HG03175 (cell line): Measurements from ENCODE around the gene NTN3.
"Not testable (repeated sequence)": the region's sequence is repeated elsewhere in the genome, so short reads cannot be mapped to it uniquely, and the experiment has no call there.

Experiments used
- ATAC-seq: cut with Tn5 transposase; IDR thresholded peaks from one replicate; pipeline ENCODE4 v1.9.1; 2021; ENCODE audit warnings: mild to moderate bottlenecking, moderate library complexity; ENCODE audit not compliant: unreplicated experiment

Gene NTN3

GRCh38 chr16:2476741-2477140 is 5.6 kb downstream of the NTN3 start:
- no peak for ATAC-seq

DNA sequence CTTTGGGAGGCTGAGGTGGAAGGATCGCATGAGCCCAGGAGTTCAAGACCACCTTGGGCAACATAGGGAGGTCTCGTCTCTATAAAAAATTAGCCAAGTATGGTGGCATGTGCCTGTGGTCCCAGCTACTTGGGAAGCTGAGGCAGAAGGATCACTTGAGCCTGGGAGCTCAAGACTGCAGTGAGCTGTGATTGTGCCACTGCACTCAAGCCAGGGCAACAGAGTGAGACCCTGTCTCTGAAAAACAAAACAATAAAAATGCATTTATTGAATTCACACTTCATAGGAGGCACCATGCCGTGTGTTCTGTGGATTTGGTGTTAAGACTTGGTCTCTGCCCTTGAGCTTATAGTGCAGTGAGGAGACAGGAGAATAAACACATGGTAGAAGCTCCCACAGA is 6.2 kb downstream of the NTN3 start:
- no peak for ATAC-seq

GRCh38 chr16:2478279-2478678 is 7.2 kb downstream of the NTN3 start:
- no peak for ATAC-seq

- ATAC-seq: not testable (repeated sequence)
These were observed 8.9 kb downstream of the NTN3 start for GRCh38 chr16:2479996-2480395.

DNA sequence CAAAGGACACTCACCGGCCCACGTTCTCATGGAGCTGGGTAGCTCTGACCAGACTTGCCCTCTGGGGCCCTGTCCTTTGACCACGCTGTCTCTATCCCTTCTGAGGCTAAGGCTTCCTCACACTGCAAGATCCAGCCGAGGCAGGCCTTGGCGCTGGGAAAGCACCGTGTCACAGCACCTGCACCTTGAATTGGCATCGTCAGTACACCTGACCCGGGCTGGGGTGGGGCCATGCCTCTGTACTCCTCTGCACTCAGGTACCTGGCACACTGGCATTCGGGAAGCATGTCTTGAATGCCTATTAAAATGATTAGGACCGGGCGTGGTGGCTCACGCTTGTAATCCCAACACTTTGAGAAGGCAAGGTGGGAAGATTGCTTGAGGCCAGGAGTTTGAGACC is 9.9 kb downstream of the NTN3 start:
- no peak for ATAC-seq

DNA sequence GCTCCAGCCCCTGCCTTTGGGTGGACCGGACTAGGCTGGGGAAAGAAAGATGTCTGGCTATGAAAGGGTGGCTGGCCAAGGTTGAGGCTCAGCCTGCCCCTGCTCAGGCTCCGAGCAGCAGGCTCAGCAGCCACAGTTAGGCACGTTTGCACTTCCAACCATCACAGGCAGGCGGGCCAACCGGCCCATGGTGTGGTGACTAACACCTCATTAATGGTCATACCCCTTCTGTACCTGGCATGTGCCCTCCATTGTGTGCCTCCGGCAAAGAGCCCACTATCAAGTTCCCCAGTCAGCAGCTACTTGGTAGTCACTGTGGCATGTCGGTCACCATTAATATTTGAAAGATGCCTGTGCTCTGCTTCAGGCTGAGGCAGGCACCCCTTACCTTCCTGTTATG is 10.6 kb downstream of the NTN3 start:
- ATAC-seq: no peak

DNA sequence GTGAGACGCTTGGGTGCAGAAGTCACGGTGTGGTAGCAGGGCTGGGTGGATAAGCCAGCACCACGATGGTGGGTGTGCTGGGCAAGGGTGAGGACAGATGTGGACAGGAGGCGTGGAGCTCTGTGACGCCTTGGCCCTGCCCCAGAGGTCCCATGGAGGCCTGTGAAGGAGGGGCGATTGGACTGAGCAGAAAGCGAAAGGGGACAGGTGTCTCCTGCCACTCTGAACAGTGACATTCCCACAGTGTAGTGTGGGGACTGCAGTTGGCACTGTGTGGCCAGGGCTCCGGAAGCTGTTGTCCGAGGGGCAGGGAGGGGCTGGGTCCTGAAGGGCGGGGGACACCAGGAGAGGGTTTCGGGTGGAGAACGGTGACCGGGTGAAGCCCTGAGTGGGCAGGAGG is 11.2 kb downstream of the NTN3 start:
- ATAC-seq: no peak

GRCh38 chr16:2482708-2483534 is 11.8 kb downstream of the NTN3 start:
- no peak for ATAC-seq

GRCh38 chr16:2483939-2484897 is 13.1 kb downstream of the NTN3 start:
- ATAC-seq: no peak

DNA sequence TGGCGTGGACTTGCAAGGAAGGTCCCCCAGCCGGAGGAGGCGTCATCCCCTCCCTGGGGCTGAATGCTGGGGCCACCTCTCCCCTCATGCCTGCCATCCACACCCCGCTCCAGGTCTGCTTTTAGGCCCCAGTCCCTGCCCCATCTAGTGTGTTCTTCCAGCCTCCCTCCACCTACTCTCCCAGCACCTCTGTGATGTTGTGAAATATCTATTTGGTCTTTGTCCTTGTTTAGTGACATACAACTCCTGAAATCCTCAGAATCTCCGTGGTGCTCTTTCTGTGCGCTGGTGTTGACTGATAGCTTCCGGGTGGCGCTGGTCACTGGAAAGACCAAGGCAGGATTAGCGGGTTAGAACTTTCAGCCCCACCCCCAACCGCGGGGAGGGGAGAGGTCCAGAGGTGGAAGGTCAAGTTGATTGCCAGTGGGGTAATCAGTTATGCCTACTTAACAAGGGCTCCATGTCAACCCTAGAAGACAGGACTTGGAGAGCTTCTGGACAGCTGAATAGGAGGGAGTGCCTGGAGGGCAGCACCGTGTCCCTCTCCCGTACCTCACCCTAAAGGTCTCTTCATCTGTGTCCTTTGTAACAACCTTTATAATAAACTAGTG is 13.9 kb downstream of the NTN3 start:
- no peak for ATAC-seq

DNA sequence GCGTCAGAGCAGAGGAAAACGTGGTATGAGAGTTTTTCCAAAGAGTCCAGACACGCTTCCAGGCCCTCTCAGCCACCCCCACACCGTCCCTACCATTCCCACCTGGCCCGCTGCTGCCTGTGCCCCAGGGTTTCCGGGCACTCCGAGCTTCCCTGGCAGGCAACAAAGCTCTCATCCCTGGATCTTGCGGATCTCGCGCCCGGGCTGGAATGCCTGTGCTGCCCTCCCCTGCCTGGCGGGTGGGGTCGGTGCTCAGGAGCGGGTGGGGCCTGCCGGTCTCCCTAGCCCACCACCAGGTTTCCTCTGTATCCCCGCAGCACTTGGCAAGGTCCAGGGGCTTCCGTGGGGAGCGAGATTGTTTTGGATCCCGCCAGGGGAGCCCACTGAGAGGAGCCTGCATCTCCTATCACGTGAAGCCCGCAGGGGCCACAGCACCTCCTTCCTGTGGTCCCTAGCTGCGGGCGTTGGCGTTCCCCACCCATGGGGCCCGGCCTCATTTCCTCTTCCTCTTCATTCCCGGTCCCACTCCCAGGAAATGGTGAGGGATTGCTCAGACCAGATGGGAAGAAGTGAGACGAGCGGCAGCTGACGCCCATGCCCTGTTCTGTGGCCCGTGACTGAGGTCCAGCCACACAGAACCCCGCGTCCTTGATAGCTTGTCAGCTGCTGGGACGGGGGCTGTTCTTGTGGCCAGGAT is 14.9 kb downstream of the NTN3 start:
- ATAC-seq: no peak

DNA sequence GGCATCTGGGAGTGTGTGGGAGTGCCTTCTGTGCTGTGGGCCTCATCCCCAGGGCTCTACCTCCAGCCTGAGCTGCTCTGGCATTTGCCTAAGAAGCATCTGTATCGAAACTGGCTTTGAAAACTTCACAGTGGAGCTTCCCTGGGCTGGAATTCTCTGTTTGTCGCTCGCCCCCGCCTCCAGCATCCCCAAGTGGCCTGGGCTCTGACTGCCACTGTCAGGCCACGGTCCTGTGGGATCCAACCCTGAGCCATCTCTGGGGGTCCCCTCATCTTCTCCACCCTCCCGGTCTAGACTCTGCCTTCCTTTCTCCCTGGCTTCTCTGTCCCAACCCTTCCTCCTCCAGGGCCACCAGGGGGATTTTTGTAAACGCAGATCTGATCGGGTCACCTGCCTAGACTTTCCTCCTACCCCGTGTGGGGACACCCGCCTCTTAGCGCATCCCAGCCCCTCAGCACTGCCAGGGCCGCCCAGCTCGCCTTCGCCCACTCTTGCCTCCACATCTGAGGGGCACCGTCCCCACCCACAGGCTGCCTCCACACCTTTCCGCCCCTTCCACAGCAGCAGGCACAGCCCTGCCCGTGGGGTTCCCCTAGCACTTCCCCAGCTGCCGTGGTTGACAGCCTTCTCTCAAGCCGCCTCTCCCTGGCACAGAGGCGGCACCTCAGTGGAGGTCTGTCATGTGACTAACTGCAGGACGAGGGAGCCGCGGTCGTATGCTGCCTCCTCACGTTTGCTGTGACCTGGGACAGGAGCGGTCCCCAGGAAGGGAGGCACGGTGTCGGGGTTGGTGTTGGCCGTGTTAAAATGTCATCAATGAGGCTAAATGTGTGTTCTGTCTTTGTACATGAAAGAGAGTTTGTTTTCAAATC is 15.8 kb downstream of the NTN3 start:
- ATAC-seq: peak; percentile 61

- ATAC-seq: no peak
These were observed 16.4 kb downstream of the NTN3 start for GRCh38 chr16:2487517-2487842.

DNA sequence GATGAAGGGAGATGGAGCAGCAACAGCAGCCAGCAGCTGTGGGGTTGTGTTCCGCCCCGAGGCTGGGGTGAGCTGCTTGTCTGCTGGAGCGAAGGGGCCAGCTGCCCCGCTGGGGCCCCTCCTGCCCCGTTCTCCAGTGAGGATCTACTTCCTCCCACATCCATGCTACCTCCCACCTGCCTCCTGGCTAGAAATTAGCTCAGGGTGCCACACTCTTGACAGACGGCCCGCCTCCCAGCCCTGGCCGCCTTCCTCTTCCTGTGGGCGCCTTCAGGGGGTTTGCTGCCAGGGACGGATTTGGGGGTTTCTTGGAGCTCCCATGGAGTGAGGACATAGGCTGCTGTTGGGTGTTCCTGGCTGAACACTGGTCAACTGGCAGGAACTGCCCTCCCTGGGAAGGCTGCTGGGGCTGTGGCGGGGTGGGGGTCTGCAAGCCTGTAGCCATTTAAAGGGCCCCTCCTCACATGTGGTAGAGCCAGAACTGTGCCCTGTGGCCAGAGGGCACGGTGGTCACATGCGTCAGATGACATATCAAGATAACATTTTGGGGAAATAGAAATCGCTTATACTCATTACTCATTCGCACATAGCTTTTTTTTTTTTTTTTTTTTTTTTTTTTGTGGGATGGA is 16.9 kb downstream of the NTN3 start:
- no peak for ATAC-seq

GRCh38 chr16:2489581-2489980 is 18.5 kb downstream of the NTN3 start:
- ATAC-seq: no peak

DNA sequence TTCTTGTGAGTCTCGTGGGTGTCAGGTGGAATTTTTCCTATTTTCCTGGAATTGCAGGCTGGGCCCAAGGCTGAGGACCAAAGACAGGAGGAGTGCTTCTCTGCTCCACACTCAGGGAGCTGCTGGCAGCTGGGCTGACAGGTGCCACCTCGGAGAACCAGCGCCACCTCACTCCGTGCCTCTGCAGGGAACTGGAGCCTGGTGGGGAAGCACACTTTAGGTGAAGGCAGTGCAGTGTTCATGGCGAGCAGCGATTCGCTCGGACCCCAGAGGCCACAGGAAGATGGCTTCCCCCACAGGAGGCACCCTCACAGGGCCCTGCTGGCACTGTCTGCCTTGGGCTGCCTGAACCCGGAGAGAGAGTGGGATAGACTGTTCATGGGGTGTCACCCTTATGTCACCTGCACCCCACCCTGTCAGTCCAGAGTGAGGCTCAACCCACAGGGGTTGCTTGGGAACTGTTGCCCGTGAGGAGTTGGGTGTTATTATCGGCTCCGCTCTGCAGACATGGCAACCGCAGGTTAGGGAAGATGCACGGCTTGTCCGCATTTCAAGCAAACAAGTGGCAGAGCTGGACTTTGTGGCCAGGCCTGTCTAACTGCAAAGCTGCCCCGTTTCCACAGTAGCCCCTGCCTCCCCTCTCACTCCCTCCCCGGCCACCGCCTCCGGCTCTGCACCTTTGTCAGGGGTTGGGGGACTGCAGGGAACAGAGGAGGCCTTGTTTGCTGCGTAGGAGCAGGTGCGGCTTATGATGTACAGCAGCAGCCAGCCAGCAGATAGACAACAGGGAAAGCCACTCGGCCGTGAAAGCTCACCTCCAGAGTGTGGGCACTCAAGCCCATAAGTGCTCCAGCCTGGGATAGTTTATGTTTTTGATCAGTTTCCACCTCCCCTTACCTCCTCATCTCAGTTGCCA is 19.4 kb downstream of the NTN3 start:
- ATAC-seq: no peak

DNA sequence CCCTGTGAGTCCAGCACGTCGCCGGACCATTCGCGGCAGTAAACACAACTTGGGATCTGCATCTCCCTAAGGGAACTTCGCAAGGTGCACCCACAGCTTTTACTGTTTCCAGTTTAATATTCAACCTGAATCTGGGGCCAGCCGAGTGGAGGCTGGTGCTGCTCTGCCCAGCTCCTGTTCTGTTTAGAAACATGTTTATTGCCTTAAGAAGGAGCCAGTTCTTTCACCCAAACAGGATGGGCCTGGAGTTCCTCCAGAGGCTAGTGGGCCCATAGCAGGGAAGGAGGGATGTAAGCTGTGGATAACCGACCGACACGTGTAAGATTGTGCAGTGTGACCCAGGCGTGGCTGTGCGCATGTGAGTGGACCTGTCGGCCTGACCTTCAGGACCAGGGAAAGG is 21.2 kb downstream of the NTN3 start:
- no peak for ATAC-seq

DNA sequence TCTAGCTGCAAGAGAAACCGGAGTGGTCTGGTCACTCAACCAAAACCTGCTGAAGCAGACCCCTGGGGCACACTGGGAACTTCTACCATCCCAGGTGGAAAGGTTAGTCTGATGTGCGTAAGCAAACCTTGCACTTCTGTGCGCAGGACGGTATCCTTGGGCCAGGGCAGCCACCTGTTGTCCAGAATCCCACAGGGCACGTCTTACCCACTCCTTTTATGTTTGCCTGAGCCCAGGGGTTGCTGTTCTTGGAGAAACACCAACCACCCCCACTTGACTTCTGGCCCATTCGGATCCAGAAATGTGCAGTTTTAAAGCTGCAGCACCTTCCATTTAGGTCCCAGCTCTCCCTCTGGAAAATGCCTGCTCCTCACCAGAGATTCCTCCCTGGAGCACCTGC is 22.5 kb downstream of the NTN3 start:
- ATAC-seq: no peak

DNA sequence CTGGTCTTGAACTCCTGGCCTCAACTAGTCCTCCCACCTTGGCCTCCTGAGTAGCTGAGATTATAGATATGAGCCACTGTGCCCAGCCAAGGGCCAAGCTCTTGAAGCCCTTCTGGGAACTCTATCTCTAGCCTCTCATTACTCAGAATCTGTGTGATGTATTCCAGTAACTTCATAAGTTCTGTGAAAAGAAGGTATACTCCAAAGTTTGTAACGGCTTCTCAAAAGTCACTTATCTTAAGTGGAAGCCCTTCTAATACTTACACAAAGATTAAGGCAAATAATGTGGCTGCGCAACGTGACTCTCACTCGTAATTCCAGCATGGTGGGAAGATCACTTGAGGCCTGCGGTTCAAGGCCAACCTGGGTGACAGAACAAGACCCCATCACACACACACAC is 23.5 kb downstream of the NTN3 start:
- no peak for ATAC-seq
